MM.1S (cell line): Measurements from ENCODE around the gene PICALM.

Source experiments
- DNase-seq: peaks from one replicate; pipeline ENCODE4 v3.0.0-alpha.2; 2015
- H2AFZ ChIP-seq: fragments of 300-600 bp; sonication (generic); 2 replicates; pipeline ENCODE4 v1.6.0; 2016; ENCODE audit warnings: antibody characterized with exemption, low read length
- H3F3A ChIP-seq: fragments of 300-600 bp; sonication (generic); 2 replicates; pipeline ENCODE4 v1.6.1; 2016; ENCODE audit warnings: mild to moderate bottlenecking, antibody characterized with exemption, low read length, moderate library complexity, mixed read lengths; ENCODE audit not compliant: insufficient read depth
- H3K27ac ChIP-seq: fragments of 300-600 bp; sonication (generic); 2 replicates; pipeline ENCODE4 v1.5.1; 2016; ENCODE audit warnings: mild to moderate bottlenecking, low read length
- H3K27me3 ChIP-seq: fragments of 300-600 bp; sonication (generic); replicated peaks from 2 replicates; pipeline ENCODE4 v1.6.0; 2016; ENCODE audit warnings: low read length; ENCODE audit not compliant: insufficient read depth
- H3K36me3 ChIP-seq: fragments of 300-600 bp; sonication (generic); replicated peaks from 2 replicates; pipeline ENCODE4 v1.6.1; 2016; ENCODE audit warnings: mild to moderate bottlenecking, low read length, mixed read lengths; ENCODE audit not compliant: insufficient read depth
- H3K4me1 ChIP-seq: fragments of 300-600 bp; sonication (generic); 2 replicates; pipeline ENCODE4 v1.6.1; 2016; ENCODE audit warnings: low read length, mixed read lengths
- H3K4me2 ChIP-seq: fragments of 300-600 bp; sonication (generic); 2 replicates; pipeline ENCODE4 v1.6.0; 2016; ENCODE audit warnings: low read depth, low read length
- H3K4me3 ChIP-seq: fragments of 300-600 bp; sonication (generic); 2 replicates; pipeline ENCODE4 v1.5.1; 2016; ENCODE audit warnings: low read length, mixed read lengths
- H3K79me2 ChIP-seq: fragments of 300-600 bp; sonication (generic); 2 replicates; pipeline ENCODE4 v1.6.1; 2016; ENCODE audit warnings: mixed run types, low read length, mixed read lengths
- H3K9ac ChIP-seq: fragments of 300-600 bp; sonication (generic); 2 replicates; pipeline ENCODE4 v1.6.1; 2016; ENCODE audit warnings: low read length, mixed read lengths
- H3K9me2 ChIP-seq: fragments of 300-600 bp; sonication (generic); replicated peaks from 2 replicates; pipeline ENCODE4 v1.6.1; 2016; ENCODE audit warnings: mild to moderate bottlenecking, low read length, mixed read lengths; ENCODE audit not compliant: insufficient read depth
- H3K9me3 ChIP-seq: fragments of 300-600 bp; sonication (generic); replicated peaks from 2 replicates; pipeline ENCODE4 v1.6.1; 2016; ENCODE audit warnings: mild to moderate bottlenecking, low read length, mixed read lengths; ENCODE audit not compliant: insufficient read depth
- H4K20me1 ChIP-seq: fragments of 300-600 bp; sonication (generic); 2 replicates; pipeline ENCODE4 v1.6.1; 2016; ENCODE audit warnings: mild to moderate bottlenecking, low read length, moderate library complexity, mixed read lengths; ENCODE audit not compliant: insufficient read depth
- CTCF ChIP-seq: fragments of 300-600 bp; sonication (generic); IDR thresholded peaks from 2 replicates; pipeline ENCODE4 v1.5.1; 2016; ENCODE audit warnings: antibody characterized with exemption, low read length, mixed read lengths
- EZH2 ChIP-seq: fragments of 300-600 bp; sonication (generic); optimal IDR thresholded peaks from 2 replicates; pipeline ENCODE3; 2017; ENCODE audit warnings: low read depth, mild to moderate bottlenecking, antibody characterized with exemption, low read length, mixed read lengths
- EZH2phosphoT487 ChIP-seq: fragments of 300-600 bp; sonication (generic); IDR thresholded peaks from 2 replicates; pipeline ENCODE4 v1.6.1; 2018; ENCODE audit warnings: antibody characterized with exemption, low read length

Gene PICALM

GRCh38 chr11:85914425-85914824 lies 154.5 kb downstream of the PICALM start:
- H3K36me3 ChIP-seq, result no peaks in the 10 kb centered on the region
- DNase-seq, result no peak
- no peaks in the 10 kb centered on the region for H3K27me3 ChIP-seq
- no peaks in the 10 kb centered on the region for H3K4me1 ChIP-seq
- TF ChIP-seq EZH2phosphoT487, result no peak
- TF ChIP-seq CTCF, result no peak
- TF ChIP-seq EZH2, result no peak
- no peak overlapping the region for H3K9ac ChIP-seq
- H3F3A ChIP-seq, result no peaks in the 10 kb centered on the region
- no peaks in the 10 kb centered on the region for H3K9me2 ChIP-seq
- no peak overlapping the region for H3K4me2 ChIP-seq
- no peaks in the 10 kb centered on the region for H3K79me2 ChIP-seq
- H4K20me1 ChIP-seq, result no peaks in the 10 kb centered on the region
- H3K9me3 ChIP-seq, result no peaks in the 10 kb centered on the region
- H2AFZ ChIP-seq, result no peak overlapping the region
- H3K4me3 ChIP-seq, result no peak overlapping the region
- no peak overlapping the region for H3K27ac ChIP-seq

- Histone ChIP-seq H3K27ac (no peak overlapping the region), H3K36me3 (no peaks in the 10 kb centered on the region), H3K9me3 (no peaks in the 10 kb centered on the region), H3K9me2 (no peaks in the 10 kb centered on the region), H3K4me3 (no peak overlapping the region), H3F3A (no peaks in the 10 kb centered on the region), H2AFZ (no peak overlapping the region), H3K4me1 (no peaks in the 10 kb centered on the region), H3K4me2 (no peak overlapping the region), H4K20me1 (no peaks in the 10 kb centered on the region), H3K79me2 (no peaks in the 10 kb centered on the region), H3K27me3 (no peaks in the 10 kb centered on the region), H3K9ac (no peak overlapping the region)
- DNase-seq, result no peak
- TF ChIP-seq EZH2 (no peak), EZH2phosphoT487 (no peak), CTCF (no peak)
Observed at GRCh38 chr11:85913513-85913912, 155.4 kb downstream of the PICALM start.

- Histone ChIP-seq H3K9me2 (no peaks in the 10 kb centered on the region), H3K27me3 (no peaks in the 10 kb centered on the region), H3K4me3 (no peak overlapping the region), H3K27ac (no peak overlapping the region), H2AFZ (no peak overlapping the region), H3K9ac (no peak overlapping the region), H3F3A (no peaks in the 10 kb centered on the region), H3K79me2 (no peaks in the 10 kb centered on the region), H3K36me3 (no peaks in the 10 kb centered on the region), H3K4me2 (no peak overlapping the region), H3K4me1 (no peaks in the 10 kb centered on the region), H4K20me1 (no peaks in the 10 kb centered on the region), H3K9me3 (no peaks in the 10 kb centered on the region)
- TF ChIP-seq EZH2, result no peak
- DNase-seq, result no peak
Observed at GRCh38 chr11:85912414-85912813, 156.5 kb downstream of the PICALM start.
